OCI-LY7 (cell line): ENCODE measurements around the gene POLR1B.

Experiments used
- EZH2phosphoT487 ChIP-seq: fragments of 200-600 bp; sonication (generic); IDR thresholded peaks from 2 replicates; pipeline ENCODE4 v1.6.1; 2018; ENCODE audit warnings: low read depth, borderline replicate concordance, mild to moderate bottlenecking, mixed run types, antibody characterized with exemption, low read length, moderate library complexity, mixed read lengths
- TF ChIP-seq, protein P1 (sequence below): fragments of 200-600 bp; sonication (generic); conservative IDR thresholded peaks from 2 replicates; pipeline ENCODE4 v1.5.1; 2014; ENCODE audit warnings: mild to moderate bottlenecking, antibody characterized with exemption, low read length, moderate library complexity, mixed read lengths

DNA sequence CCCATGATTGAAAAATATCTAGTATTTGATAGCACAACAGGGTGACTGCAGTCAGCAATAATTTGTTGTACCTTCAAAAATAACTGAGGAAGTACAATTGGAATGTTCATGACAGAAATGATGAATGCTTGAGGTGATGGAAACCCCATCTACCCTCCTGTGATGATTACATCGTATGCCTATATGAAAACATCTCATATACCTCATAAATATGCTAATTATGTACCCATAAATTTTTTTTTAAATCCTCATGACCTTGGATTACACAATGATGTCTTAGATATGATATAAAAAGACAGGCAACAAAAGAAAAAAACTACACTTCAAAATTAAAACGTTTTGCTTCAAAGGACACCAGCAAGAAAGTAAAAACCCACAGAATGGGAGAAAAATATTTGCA lies 1.4 kb upstream of the POLR1B start:
- TF ChIP-seq, protein P1, sequence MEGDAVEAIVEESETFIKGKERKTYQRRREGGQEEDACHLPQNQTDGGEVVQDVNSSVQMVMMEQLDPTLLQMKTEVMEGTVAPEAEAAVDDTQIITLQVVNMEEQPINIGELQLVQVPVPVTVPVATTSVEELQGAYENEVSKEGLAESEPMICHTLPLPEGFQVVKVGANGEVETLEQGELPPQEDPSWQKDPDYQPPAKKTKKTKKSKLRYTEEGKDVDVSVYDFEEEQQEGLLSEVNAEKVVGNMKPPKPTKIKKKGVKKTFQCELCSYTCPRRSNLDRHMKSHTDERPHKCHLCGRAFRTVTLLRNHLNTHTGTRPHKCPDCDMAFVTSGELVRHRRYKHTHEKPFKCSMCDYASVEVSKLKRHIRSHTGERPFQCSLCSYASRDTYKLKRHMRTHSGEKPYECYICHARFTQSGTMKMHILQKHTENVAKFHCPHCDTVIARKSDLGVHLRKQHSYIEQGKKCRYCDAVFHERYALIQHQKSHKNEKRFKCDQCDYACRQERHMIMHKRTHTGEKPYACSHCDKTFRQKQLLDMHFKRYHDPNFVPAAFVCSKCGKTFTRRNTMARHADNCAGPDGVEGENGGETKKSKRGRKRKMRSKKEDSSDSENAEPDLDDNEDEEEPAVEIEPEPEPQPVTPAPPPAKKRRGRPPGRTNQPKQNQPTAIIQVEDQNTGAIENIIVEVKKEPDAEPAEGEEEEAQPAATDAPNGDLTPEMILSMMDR: no peak
- TF ChIP-seq EZH2phosphoT487: no peak
